HepG2 (cell line): ENCODE measurements around the gene GSPT1. TPM values are rescaled to one million over a fixed set of nuclear protein-coding genes. Genes with fewer than 3 reads are reported as not detected.
A peak's percentile ranks its signal among the peaks of the same experiment; 100 is the strongest.

Source experiments
- ATAC-seq: fragments of 200-7000 bp; cut with Tn5 transposase; 3 replicates; pipeline ENCODE4 v1.9.1; 2020; ENCODE audit warnings: mild to moderate bottlenecking, moderate library complexity
- BruUV-seq: library from RNA; stranded (reverse); fragments of 400-500 nt; replicated peaks from 2 replicates; lab custom pipeline; 2021; lab: Mats Ljungman, UMichigan
- CTCF ChIA-PET: fragments of 300-600 bp; formaldehyde crosslinking; extraction: SDS; loops from one replicate; lab custom pipeline; 2021; ENCODE audit warnings: low total read pairs, inconsistent platforms, low intra/inter-chr PET ratio; lab: Yijun Ruan, JAX
- POLR2A ChIA-PET: fragments of 350-600 bp; sonication (Branson Sonifier 250); formaldehyde crosslinking; loops from one replicate; lab custom pipeline; 2020; ENCODE audit warnings: antibody characterized with exemption, inconsistent platforms; lab: Yijun Ruan, JAX
- DNase-seq: peaks from one replicate; pipeline ENCODE4 v3.0.0-alpha.2; 2015; ENCODE audit warnings: low spot score
- FAIRE-seq: peaks from 3 replicates; lab custom pipeline; 2011; peaks lifted over from hg19 to GRCh38; lab: Jason Lieb, UNC
- H2AFZ ChIP-seq: one replicate; pipeline ENCODE4 v1.6.1; 2011; ENCODE audit warnings: low read length, inconsistent platforms
- H3K27ac ChIP-seq: fragments of 300-600 bp; 3 replicates; pipeline ENCODE4 v1.8.0; 2011; ENCODE audit warnings: mixed run types, mild to moderate bottlenecking, mixed read lengths, low read length, inconsistent platforms; ENCODE audit not compliant: insufficient read depth; ENCODE audit errors: extremely low read length
- H3K27me3 ChIP-seq, 2 experiments: fragments of 200-600 bp in 1 of 2; 2 replicates in 1 of 2; 3 replicates in 1 of 2; pipeline versions ENCODE4 v1.6.0 to v1.8.0; 2011; ENCODE audit warnings: low read length in 2 of 2, mild to moderate bottlenecking in 2 of 2, moderate library complexity in 2 of 2, inconsistent platforms in 1 of 2; ENCODE audit not compliant: insufficient read depth in 2 of 2, control insufficient read depth in 1 of 2
- H3K36me3 ChIP-seq, 2 experiments: fragments of 200-600 bp in 1 of 2; replicated peaks in 1 of 2; 2 replicates in 1 of 2; 3 replicates in 1 of 2; pipeline versions ENCODE4 v1.5.1 to v1.8.0; 2011; ENCODE audit warnings: low read length in 2 of 2, inconsistent platforms in 1 of 2; ENCODE audit not compliant: insufficient read depth in 2 of 2, control insufficient read depth in 1 of 2
- H3K4me1 ChIP-seq: 2 replicates; pipeline ENCODE4 v1.5.1; 2012; ENCODE audit warnings: low read length, inconsistent platforms; ENCODE audit not compliant: insufficient read depth
- H3K4me2 ChIP-seq: 2 replicates; pipeline ENCODE4 v1.6.0; 2011; ENCODE audit warnings: low read depth, low read length, inconsistent platforms
- H3K4me3 ChIP-seq, 3 experiments: fragments of 200-600 bp in 1 of 3; sonication (generic), shearing (Covaris generic) in 1 of 3; replicated peaks in 1 of 3; 2 replicates each; pipeline ENCODE4 v1.5.1; 2011 to 2016; ENCODE audit warnings: low read length in 3 of 3, inconsistent platforms in 2 of 3, low read depth in 2 of 3, mild to moderate bottlenecking in 2 of 3, control low read depth in 1 of 3, mixed read lengths in 1 of 3; ENCODE audit not compliant: insufficient read depth in 1 of 3
- H3K79me2 ChIP-seq: one replicate; pipeline ENCODE4 v1.6.1; 2011; ENCODE audit warnings: low read length, inconsistent platforms; ENCODE audit not compliant: insufficient read depth
- H3K9ac ChIP-seq: 2 replicates; pipeline ENCODE4 v1.6.0; 2011; ENCODE audit warnings: mild to moderate bottlenecking, low read depth, low read length, inconsistent platforms; ENCODE audit not compliant: insufficient read depth
- H3K9me3 ChIP-seq: 2 replicates; pipeline ENCODE4 v1.5.1; 2012; ENCODE audit warnings: mild to moderate bottlenecking, low read length
- H4K20me1 ChIP-seq: 2 replicates; pipeline ENCODE4 v1.6.0; 2011; ENCODE audit warnings: inconsistent platforms, mild to moderate bottlenecking, low read length, moderate library complexity; ENCODE audit not compliant: insufficient read depth
- MIER3 ChIP-seq: IDR thresholded peaks from 2 replicates; pipeline ENCODE4 v1.6.1; 2016; ENCODE audit warnings: missing compliant biosample characterization, borderline replicate concordance
- MXD4 ChIP-seq: IDR thresholded peaks from 2 replicates; pipeline ENCODE4 v1.6.1; 2016; ENCODE audit warnings: mild to moderate bottlenecking, missing biosample characterization, missing genetic modification reagents
- NCOA1 ChIP-seq: sonication (generic); formaldehyde crosslinking; IDR thresholded peaks from 2 replicates; pipeline ENCODE4 v1.9.0; 2021; ENCODE audit warnings: missing genetic modification reagents
- RCOR2 ChIP-seq: IDR thresholded peaks from 2 replicates; pipeline ENCODE4 v1.6.1; 2016; ENCODE audit warnings: missing biosample characterization, missing genetic modification reagents
- SNRNP70 ChIP-seq: fragments of 200-400 bp; formaldehyde crosslinking; IDR thresholded peaks from 2 replicates; pipeline ENCODE4 v1.6.1; 2017; ENCODE audit warnings: mild to moderate bottlenecking, low read depth, low read length, moderate library complexity
- ZBED4 ChIP-seq: sonication (generic); formaldehyde crosslinking; IDR thresholded peaks from 2 replicates; pipeline ENCODE4 v1.4.0; 2020; ENCODE audit warnings: missing genetic modification reagents, borderline replicate concordance
- ZBTB34 ChIP-seq: sonication (generic); formaldehyde crosslinking; IDR thresholded peaks from 2 replicates; pipeline ENCODE4 v1.8.0; 2022; ENCODE audit warnings: mild to moderate bottlenecking, missing genetic modification reagents
- ZBTB37 ChIP-seq: sonication (generic); formaldehyde crosslinking; IDR thresholded peaks from 2 replicates; pipeline ENCODE4 v1.4.0; 2020; ENCODE audit warnings: mild to moderate bottlenecking, missing genetic modification reagents
- ZEB1 ChIP-seq: IDR thresholded peaks from 2 replicates; pipeline ENCODE4 v1.6.1; 2012; ENCODE audit warnings: mild to moderate bottlenecking, low read depth, inconsistent platforms; ENCODE audit not compliant: insufficient replicate concordance
- ZNF275 ChIP-seq: sonication (generic); formaldehyde crosslinking; IDR thresholded peaks from 2 replicates; pipeline ENCODE4 v1.8.0; 2022; ENCODE audit warnings: missing genetic modification reagents, mild to moderate bottlenecking, inconsistent platforms, borderline replicate concordance
- ZNF432 ChIP-seq: sonication (generic); formaldehyde crosslinking; IDR thresholded peaks from 2 replicates; pipeline ENCODE4 v1.5.0; 2020; ENCODE audit warnings: missing genetic modification reagents, mild to moderate bottlenecking, borderline replicate concordance
- ZNF501 ChIP-seq: sonication (generic); formaldehyde crosslinking; IDR thresholded peaks from 2 replicates; pipeline ENCODE4 v1.5.1; 2020; ENCODE audit warnings: mild to moderate bottlenecking, moderate library complexity, missing genetic modification reagents
- ZNF552 ChIP-seq: sonication (generic); formaldehyde crosslinking; IDR thresholded peaks from 2 replicates; pipeline ENCODE4 v1.9.0; 2022; ENCODE audit warnings: missing genetic modification reagents, mild to moderate bottlenecking, borderline replicate concordance
- ZNF678 ChIP-seq: sonication (generic); formaldehyde crosslinking; IDR thresholded peaks from 2 replicates; pipeline ENCODE4 v1.4.0; 2020; ENCODE audit warnings: mild to moderate bottlenecking, missing genetic modification reagents
- ZNF709 ChIP-seq: sonication (generic); formaldehyde crosslinking; IDR thresholded peaks from 2 replicates; pipeline ENCODE4 v1.5.0; 2020; ENCODE audit warnings: mild to moderate bottlenecking, missing genetic modification reagents
- ZSCAN22 ChIP-seq: sonication (generic); formaldehyde crosslinking; IDR thresholded peaks from 2 replicates; pipeline ENCODE4 v1.4.0; 2020; ENCODE audit warnings: mild to moderate bottlenecking, missing genetic modification reagents
- WGBS: methylation state at CpG from one replicate; pipeline ENCODE4 v1.1.6; 2017; ENCODE audit warnings: low lambda C conversion rate; 5-methylcytosine and 5-hydroxymethylcytosine counted together
- in situ Hi-C: cut with HindIII; loops from 2 replicates; pipeline ENCODE4 v1.10.0; 2017; ENCODE audit warnings: low pct_unique_long_range_greater_than_20kb; ENCODE audit not compliant: extremely low pct_ligation_motif_present
- intact Hi-C: fragments of 100-400 bp; cut with micrococcal nuclease; formaldehyde crosslinking; loops from one replicate; pipeline ENCODE4 v1.10.0; 2022; ENCODE audit not compliant: unreplicated experiment
- polyA plus RNA-seq, 8 experiments: library from polyadenylated mRNA; depleted of rRNA in 3 of 8; stranded (reverse) in 7 of 8; unstranded in 1 of 8; fragments of >200 nt; fragmentation: Illumina TruSeq in 4 of 8; extraction: Trizol in 4 of 8; gene quantifications; 2 replicates each; pipeline versions ENCODE4 v1.2.1 to v1.2.3, GENCODE V29; 2011 to 2016; ENCODE audit warnings: low read depth in 4 of 8, missing spikeins in 1 of 8, mixed read lengths in 1 of 8; ENCODE audit not compliant: insufficient read depth in 1 of 8
- total RNA-seq, 5 experiments: library from RNA; depleted of rRNA; stranded (reverse); fragments of >200 nt; fragmentation: Illumina TruSeq; extraction: Trizol; gene quantifications; 2 replicates each; pipeline ENCODE4 v1.2.3, GENCODE V29; 2016; ENCODE audit warnings: low read depth in 1 of 5

GSPT1 gene
- total and polyA plus RNA-seq, 2 of the 13 experiments (the other 11 are each of a cell fraction or from before 2014, with no cell fraction given), result 120 to 316 TPM

- CTCF ChIA-PET, result no interaction called here
- peak; percentile 12 for ATAC-seq
- TF ChIP-seq ZBTB34, result no peak
- no peak for TF ChIP-seq ZNF709 (CRISPR knock-in tag)
- no peak for TF ChIP-seq ZBED4 (CRISPR knock-in tag)
- TF ChIP-seq SNRNP70, result no peak
- TF ChIP-seq ZNF678, result no peak
- no peak for TF ChIP-seq ZEB1
- no peak for TF ChIP-seq MIER3 (CRISPR knock-in tag)
- TF ChIP-seq ZNF275 (CRISPR knock-in tag), result no peak
- TF ChIP-seq ZNF552 (CRISPR knock-in tag), result no peak
- TF ChIP-seq NCOA1 (CRISPR knock-in tag), result no peak
- TF ChIP-seq ZNF501 (CRISPR knock-in tag), result no peak
- no peak for TF ChIP-seq ZSCAN22 (CRISPR knock-in tag)
- TF ChIP-seq RCOR2 (CRISPR knock-in tag), result no peak
- TF ChIP-seq ZBTB37 (CRISPR knock-in tag), result no peak
- no peak for TF ChIP-seq MXD4 (CRISPR knock-in tag)
- no peak for TF ChIP-seq ZNF432 (CRISPR knock-in tag)
Observed at GRCh38 chr16:11835309-11835708, 80.4 kb downstream of the GSPT1 start.

More at GRCh38 chr16:11835309-11835708, 80.4 kb downstream of the GSPT1 start:
- POLR2A ChIA-PET, result interaction anchor here (1.4 to 7.3 kb wide), 4 partner anchors 12 to 92 kb away, joined by 3 to 72 read pairs (median 18); partner anchors contain the start of genes RSL1D1 and TXNDC11
- no peaks in the 10 kb centered on the region for H3K9me3 ChIP-seq
- peaks cover 31 to 42% of the 10 kb centered on the region in 2 experiments for H3K36me3 ChIP-seq
- no peak overlapping the region for H2AFZ ChIP-seq
- no peak overlapping the region for H3K27ac ChIP-seq
- FAIRE-seq, result no peak
- H3K4me1 ChIP-seq, result peaks cover 28% of the 10 kb centered on the region
- no peaks in the 10 kb centered on the region for H4K20me1 ChIP-seq
- DNase-seq, result no peak
- no peak overlapping the region for H3K9ac ChIP-seq
- no peaks in the 10 kb centered on the region for H3K79me2 ChIP-seq
- in situ Hi-C loops, result no loop called here
- no TSS peak for BruUV-seq
- WGBS, result 93% methylated on average over 4 of the region's 4 CpGs
- intact Hi-C loops, result no loop called here
- H3K4me3 ChIP-seq, result no peak overlapping the region
- H3K27me3 ChIP-seq, result no peaks in the 10 kb centered on the region
- H3K4me2 ChIP-seq, result no peak overlapping the region
